ENCODE results near the gene FAM210B.

GRCh38 chr20:56352345-56353055, 6.3 kb upstream of the FAM210B start:
- TF ChIP-seq POLR2AphosphoS2 (conservative IDR thresholded peaks at IDR 0.05; ENCODE audit: low read length) (no peak), BHLHE40 (IDR thresholded peaks at IDR 0.05; ENCODE audit: low read depth, low read length) (no peak), SMC3 (IDR thresholded peaks at IDR 0.05) (no peak), CEBPB (IDR thresholded peaks at IDR 0.05) (no peak), POLR2A (IDR thresholded peaks at IDR 0.05; ENCODE audit: low read length) (no peak), HOXA7 (CRISPR knock-in tag; IDR thresholded peaks at IDR 0.05) (no peak)
- TF ChIP-seq, protein P1, sequence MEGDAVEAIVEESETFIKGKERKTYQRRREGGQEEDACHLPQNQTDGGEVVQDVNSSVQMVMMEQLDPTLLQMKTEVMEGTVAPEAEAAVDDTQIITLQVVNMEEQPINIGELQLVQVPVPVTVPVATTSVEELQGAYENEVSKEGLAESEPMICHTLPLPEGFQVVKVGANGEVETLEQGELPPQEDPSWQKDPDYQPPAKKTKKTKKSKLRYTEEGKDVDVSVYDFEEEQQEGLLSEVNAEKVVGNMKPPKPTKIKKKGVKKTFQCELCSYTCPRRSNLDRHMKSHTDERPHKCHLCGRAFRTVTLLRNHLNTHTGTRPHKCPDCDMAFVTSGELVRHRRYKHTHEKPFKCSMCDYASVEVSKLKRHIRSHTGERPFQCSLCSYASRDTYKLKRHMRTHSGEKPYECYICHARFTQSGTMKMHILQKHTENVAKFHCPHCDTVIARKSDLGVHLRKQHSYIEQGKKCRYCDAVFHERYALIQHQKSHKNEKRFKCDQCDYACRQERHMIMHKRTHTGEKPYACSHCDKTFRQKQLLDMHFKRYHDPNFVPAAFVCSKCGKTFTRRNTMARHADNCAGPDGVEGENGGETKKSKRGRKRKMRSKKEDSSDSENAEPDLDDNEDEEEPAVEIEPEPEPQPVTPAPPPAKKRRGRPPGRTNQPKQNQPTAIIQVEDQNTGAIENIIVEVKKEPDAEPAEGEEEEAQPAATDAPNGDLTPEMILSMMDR (IDR thresholded peaks at IDR 0.05) = no peak
